H1 (cell line): ENCODE measurements around the gene LMBR1. TPM values are rescaled to one million over a fixed set of nuclear protein-coding genes. Genes with fewer than 3 reads are reported as not detected.

Experiments used
- polyA plus RNA-seq, 7 experiments: library from polyadenylated mRNA; depleted of rRNA in 3 of 7; stranded (reverse) in 5 of 7; unstranded in 2 of 7; fragments of >200 nt in 5 of 7; fragments of 200-250 nt in 2 of 7; gene quantifications; 1 replicate in 5 of 7; 2 replicates in 1 of 7; 4 replicates in 1 of 7; pipeline versions ENCODE4 v1.2.1 to v1.2.3, GENCODE V29; 2011 to 2013; ENCODE audit warnings: missing spikeins in 2 of 7, mixed read lengths in 2 of 7
- total RNA-seq: library from RNA; stranded (reverse); fragmentation: NEBNext Ultra II Directional; extraction: Animal tissue kit (Norgen Biotek cat#: 25700); gene quantifications from 2 replicates; pipeline ENCODE4 v1.2.1, GENCODE V29; 2021
- TF ChIP-seq, protein P1 (sequence below): fragments of 300-600 bp; sonication (generic); IDR thresholded peaks from 2 replicates; pipeline ENCODE4 v1.7.1; 2012; ENCODE audit warnings: low read length, moderate library complexity, mild to moderate bottlenecking, inconsistent platforms; ENCODE audit not compliant: insufficient replicate concordance

Gene LMBR1
- total and polyA plus RNA-seq, 2 of the 8 experiments (the other 6 are each of a cell fraction or from before 2014, with no cell fraction given): 15.1 to 70.4 TPM

- TF ChIP-seq, protein P1, sequence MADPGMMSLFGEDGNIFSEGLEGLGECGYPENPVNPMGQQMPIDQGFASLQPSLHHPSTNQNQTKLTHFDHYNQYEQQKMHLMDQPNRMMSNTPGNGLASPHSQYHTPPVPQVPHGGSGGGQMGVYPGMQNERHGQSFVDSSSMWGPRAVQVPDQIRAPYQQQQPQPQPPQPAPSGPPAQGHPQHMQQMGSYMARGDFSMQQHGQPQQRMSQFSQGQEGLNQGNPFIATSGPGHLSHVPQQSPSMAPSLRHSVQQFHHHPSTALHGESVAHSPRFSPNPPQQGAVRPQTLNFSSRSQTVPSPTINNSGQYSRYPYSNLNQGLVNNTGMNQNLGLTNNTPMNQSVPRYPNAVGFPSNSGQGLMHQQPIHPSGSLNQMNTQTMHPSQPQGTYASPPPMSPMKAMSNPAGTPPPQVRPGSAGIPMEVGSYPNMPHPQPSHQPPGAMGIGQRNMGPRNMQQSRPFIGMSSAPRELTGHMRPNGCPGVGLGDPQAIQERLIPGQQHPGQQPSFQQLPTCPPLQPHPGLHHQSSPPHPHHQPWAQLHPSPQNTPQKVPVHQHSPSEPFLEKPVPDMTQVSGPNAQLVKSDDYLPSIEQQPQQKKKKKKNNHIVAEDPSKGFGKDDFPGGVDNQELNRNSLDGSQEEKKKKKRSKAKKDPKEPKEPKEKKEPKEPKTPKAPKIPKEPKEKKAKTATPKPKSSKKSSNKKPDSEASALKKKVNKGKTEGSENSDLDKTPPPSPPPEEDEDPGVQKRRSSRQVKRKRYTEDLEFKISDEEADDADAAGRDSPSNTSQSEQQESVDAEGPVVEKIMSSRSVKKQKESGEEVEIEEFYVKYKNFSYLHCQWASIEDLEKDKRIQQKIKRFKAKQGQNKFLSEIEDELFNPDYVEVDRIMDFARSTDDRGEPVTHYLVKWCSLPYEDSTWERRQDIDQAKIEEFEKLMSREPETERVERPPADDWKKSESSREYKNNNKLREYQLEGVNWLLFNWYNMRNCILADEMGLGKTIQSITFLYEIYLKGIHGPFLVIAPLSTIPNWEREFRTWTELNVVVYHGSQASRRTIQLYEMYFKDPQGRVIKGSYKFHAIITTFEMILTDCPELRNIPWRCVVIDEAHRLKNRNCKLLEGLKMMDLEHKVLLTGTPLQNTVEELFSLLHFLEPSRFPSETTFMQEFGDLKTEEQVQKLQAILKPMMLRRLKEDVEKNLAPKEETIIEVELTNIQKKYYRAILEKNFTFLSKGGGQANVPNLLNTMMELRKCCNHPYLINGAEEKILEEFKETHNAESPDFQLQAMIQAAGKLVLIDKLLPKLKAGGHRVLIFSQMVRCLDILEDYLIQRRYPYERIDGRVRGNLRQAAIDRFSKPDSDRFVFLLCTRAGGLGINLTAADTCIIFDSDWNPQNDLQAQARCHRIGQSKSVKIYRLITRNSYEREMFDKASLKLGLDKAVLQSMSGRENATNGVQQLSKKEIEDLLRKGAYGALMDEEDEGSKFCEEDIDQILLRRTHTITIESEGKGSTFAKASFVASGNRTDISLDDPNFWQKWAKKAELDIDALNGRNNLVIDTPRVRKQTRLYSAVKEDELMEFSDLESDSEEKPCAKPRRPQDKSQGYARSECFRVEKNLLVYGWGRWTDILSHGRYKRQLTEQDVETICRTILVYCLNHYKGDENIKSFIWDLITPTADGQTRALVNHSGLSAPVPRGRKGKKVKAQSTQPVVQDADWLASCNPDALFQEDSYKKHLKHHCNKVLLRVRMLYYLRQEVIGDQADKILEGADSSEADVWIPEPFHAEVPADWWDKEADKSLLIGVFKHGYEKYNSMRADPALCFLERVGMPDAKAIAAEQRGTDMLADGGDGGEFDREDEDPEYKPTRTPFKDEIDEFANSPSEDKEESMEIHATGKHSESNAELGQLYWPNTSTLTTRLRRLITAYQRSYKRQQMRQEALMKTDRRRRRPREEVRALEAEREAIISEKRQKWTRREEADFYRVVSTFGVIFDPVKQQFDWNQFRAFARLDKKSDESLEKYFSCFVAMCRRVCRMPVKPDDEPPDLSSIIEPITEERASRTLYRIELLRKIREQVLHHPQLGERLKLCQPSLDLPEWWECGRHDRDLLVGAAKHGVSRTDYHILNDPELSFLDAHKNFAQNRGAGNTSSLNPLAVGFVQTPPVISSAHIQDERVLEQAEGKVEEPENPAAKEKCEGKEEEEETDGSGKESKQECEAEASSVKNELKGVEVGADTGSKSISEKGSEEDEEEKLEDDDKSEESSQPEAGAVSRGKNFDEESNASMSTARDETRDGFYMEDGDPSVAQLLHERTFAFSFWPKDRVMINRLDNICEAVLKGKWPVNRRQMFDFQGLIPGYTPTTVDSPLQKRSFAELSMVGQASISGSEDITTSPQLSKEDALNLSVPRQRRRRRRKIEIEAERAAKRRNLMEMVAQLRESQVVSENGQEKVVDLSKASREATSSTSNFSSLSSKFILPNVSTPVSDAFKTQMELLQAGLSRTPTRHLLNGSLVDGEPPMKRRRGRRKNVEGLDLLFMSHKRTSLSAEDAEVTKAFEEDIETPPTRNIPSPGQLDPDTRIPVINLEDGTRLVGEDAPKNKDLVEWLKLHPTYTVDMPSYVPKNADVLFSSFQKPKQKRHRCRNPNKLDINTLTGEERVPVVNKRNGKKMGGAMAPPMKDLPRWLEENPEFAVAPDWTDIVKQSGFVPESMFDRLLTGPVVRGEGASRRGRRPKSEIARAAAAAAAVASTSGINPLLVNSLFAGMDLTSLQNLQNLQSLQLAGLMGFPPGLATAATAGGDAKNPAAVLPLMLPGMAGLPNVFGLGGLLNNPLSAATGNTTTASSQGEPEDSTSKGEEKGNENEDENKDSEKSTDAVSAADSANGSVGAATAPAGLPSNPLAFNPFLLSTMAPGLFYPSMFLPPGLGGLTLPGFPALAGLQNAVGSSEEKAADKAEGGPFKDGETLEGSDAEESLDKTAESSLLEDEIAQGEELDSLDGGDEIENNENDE: no peak
Measured at GRCh38 chr7:156656598-156656997, 236.4 kb downstream of the LMBR1 start (continued).
